NCI-H748 treated with DMSO at 0.1 percent for 48 hours (cell line): ENCODE results near the gene CEP97.
"Not testable (repeated sequence)": the region's sequence is repeated elsewhere in the genome, so short reads cannot be mapped to it uniquely, and the experiment has no call there.

Source experiments
- DNase-seq: peaks from one replicate; lab custom pipeline; 2025; lab: John Stamatoyannopoulos, UW

Gene CEP97

DNA sequence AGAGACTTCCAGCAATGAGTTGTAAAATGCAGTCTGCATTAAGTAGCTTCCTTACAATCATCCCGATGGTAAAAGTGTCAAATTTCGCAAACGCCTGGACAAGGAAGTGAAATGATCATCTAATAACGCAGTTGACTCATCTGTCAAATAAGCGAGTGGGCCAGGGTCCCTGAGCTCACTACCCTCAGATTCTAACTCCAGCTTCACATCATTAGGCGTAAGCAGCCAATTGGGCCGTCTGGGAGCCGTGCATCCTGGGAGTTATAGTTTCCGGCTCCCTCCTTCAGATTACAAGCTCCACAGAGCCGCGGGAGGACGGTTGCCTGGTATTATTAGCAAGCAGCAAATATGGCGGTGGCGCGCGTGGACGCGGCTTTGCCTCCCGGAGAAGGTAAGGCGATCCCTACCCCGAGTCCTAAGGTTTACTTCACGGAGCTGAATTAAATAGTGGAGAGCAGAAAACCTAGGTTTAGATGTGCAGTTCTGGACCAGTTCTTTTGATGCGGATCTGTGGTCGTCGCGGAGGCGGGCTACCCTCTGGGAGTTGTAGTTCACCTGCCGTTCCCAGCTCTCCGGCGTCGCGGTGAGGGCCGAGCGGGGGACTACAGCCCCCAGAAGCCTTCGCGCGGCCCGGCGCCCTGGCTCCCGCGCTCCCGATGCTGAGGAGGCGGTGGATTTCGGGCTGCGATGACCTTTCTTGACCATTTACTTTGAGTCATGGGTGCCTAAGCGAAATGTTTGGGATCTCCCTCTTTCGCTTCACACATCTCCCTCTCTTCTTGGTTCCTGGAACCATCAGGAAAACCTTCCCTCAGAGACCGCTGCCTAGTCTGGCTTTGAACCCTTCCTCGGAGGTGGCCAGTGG lies at the start of gene CEP97:
Gene CEP97, plus strand, starts transcription at position 286 of the 865 bp plus-strand sequence. Its CDS starts 63 bp downstream, at position 349.
- DNase-seq: peak; percentile 91

DNA sequence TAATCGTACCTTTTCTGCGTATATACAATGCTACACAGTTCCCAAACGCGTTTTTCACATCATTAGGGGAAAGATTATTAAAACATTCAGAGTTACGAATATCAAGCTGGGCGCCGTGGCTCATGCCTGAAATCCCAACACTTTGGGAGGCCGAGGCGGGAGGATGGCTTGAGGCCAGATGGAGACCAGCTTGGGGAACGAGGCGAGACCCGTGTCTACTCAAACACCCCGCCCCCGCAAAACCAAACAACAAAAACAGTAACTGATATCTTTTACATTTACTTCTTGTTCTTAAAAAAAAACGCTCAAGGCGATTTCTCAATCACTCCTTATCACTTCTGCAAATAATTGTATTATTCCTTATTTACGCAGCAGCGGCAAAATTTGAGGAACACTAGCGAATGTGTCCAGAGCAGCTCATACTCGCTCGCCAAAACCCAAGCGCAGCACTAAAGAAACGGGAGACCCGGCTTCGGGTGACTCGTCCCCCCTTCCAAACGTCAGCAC lies 48.7 kb upstream of the CEP97 start:
- no peak for DNase-seq

- no peak for DNase-seq
These were observed 48.1 kb upstream of the CEP97 start for GRCh38 chr3:101676216-101676764.

GRCh38 chr3:101676765-101677435 lies 47.5 kb upstream of the CEP97 start, which contains the start of gene ZBTB11:
Gene ZBTB11 (minus strand): TSS chr3:101677132. CDS start chr3:101676914, 218 bp downstream.
- DNase-seq: no peak

DNA sequence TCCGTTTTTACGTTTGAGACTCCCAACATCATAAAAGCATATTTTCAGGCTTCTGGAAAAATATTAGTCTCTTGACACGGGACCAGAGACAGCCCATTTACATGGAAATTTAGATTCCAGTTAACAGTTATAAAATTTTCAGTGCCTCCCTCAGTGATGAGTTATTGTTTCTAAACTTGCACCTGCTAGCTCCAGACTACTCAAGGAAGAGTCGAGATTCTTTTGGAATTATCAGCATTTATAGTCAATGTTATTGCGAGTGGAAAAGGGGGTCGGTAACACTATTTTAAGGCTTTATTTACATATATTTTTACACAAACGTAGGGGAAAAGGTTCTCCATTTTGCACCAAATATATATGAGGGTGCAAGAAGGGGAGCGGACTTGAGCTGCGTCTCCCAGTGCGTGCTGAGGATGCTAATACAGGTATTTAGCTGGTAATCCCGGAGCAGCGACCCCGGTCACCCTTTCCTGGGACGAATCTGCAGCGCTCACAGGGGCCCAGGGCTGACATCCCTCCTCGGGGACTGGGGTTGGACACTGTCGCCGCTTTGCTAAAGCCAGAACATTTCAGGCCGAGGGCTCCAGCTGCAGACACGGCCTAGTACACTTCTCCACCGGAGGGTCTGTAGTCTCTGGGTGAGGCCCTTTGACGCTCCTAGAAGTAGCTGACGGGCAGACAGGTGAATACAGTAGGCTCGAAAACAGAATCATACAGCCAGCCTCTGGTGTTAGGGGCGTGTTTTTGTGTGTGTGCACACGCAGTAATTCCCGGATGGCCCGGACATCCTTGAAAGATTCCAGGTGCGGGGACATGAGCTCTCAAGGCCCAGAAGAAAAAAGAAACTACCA lies 46.8 kb upstream of the CEP97 start:
- DNase-seq: no peak

DNA sequence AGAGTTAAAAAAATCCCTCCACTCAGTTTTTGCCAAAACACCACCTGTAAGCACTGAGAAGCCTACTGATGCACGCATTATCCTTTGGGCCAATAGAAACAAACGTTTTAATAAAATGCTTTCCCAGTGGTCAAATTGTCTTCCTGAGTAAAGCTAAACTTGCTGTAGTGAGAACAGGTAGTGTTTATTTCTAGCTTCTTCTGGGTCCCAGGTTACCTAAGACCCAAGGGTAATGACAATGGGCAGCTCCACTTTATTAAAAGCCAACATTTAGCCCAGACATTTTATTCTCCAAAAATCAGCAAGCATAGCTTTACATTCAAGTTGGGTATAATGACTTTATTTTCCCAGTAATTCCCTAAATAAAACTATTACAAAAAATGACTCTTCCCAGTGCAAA lies 45.6 kb upstream of the CEP97 start:
- not testable (repeated sequence) for DNase-seq

- DNase-seq: no peak
These were observed 43.9 kb upstream of the CEP97 start for GRCh38 chr3:101680466-101680865.

- no peak for DNase-seq
These were observed 39.4 kb upstream of the CEP97 start for GRCh38 chr3:101685050-101685400.

DNA sequence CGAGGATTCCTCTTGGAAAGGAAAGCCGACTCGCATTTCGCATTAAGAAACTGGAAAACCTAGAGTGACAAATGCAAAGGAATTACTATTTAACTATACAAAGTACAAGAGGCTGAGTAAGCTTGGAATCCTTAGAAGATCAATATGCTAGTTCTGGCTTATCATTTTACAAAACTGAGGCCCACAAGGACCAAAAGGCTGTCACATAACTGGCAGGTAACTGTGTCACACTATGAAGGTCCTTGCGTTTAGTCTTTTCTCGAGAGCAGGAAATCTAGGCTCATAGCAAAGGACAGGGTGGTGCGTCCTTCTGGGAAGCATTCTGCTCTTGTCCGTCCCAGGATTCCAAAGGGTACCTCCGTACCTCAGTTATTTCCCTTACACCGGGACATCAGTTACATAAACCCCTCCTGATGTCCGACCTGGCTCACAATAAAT lies 38.5 kb upstream of the CEP97 start:
- DNase-seq: no peak

DNA sequence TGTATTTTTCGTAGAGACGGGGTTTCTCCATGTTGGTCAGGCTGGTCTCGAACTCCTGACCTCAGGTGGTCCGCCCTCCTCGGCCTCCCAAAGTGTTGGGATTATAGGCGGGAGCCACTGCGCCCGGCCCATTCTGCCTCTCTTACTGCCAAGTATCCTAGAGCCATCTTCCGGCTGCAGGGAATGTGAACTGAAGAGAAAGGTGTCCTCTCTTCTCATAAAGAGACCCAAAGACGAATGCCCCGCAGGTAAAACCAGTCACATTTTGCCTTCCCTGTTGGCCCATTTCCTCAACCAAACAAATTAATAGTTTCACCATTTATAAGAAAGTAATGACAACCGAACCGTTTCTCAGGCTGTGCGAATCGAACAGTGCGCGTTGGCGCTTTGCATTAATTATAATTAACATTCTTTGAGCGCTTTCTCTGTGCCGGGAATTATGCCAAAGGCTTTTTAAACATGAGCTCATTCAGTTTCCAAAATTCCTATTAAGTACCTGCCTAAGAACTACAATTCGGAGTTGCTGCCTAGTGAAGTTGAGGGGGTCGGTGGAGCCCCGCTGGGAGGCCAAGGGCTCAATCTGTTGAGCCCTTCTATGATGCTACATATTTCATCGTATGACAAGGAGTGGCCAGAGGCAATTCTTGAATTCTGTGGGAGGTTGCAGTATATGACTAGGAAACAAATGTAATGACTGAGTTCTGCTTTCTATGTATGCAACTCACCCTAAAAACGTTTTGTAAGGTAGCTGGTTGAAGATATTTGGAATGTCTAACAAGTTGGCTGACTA lies 37.1 kb upstream of the CEP97 start:
- DNase-seq: no peak

DNA sequence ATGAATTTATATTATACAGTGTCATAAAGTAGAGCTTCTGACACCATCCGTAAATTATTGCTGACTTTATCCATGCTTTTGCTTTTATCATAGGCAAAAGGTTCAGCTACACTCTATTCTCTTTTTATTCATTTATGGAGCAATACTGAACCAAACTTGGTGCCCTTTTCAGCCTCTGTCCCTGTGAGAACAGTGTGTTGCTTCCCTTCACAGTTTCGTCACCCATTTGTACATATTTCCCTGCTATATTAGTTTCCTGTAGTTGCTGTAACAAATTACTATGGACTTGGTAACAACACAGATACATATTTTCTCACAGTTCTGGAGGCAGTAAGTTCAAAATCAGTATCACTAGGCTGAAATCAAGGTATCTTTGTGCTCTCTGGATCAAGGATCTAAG lies 35.1 kb upstream of the CEP97 start:
- DNase-seq: no peak

- DNase-seq: no peak
These were observed 33.4 kb upstream of the CEP97 start for GRCh38 chr3:101690972-101691371.

DNA sequence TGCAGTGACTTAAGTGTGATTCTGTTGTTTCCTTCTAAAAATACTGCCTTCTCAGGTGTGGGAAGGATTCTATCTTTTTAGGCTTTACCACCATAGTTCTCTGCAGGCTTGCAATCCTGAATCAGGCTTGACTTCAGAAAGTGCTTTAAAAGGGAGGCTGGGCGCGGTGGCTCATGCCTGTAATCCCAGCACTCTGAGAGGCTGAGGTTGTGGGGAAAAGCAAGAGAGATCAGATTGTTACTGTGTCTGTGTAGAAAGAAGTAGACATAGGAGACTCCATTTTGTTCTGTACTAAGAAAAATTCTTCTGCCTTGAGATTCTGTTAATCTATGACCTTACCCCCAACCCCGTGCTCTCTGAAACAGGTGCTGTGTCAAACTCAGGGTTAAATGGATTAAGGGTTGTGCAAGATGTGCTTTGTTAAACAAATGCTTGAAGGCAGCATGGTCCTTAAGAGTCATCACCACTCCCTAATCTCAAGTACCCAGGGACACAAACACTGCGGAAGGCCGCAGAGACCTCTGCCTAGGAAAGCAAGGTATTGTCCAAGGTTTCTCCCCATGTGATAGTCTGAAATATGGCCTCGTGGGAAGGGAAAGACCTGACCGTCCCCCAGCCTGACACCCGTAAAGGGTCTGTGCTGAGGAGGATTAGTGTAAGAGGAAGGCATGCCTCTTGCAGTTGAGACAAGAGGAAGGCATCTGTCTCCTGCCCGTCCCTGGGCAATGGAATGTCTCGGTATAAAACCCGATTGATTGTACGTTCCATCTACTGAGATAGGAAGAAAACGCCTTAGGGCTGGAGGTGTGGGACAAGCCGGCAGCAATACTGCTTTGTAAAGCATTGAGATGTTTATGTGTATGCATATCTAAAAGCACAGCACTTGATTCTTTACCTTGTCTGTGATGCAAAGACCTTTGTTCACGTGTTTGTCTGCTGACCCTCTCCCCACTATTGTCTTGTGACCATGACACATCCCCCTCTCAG lies 32.4 kb upstream of the CEP97 start:
- DNase-seq: not testable (repeated sequence)

DNA sequence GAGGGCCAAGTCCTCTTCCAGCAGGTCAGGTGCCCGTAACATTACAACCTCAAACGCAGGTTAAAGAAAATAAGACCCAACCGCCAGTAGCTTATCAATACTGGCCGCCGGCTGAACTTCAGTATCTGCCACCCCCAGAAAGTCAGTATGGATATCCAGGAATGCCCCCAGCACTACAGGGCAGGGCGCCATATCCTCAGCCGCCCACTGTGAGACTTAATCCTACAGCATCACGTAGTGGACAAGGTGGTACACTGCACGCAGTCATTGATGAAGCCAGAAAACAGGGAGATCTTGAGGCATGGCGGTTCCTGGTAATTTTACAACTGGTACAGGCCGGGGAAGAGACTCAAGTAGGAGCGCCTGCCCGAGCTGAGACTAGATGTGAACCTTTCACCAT lies 30.9 kb upstream of the CEP97 start:
- not testable (repeated sequence) for DNase-seq

DNA sequence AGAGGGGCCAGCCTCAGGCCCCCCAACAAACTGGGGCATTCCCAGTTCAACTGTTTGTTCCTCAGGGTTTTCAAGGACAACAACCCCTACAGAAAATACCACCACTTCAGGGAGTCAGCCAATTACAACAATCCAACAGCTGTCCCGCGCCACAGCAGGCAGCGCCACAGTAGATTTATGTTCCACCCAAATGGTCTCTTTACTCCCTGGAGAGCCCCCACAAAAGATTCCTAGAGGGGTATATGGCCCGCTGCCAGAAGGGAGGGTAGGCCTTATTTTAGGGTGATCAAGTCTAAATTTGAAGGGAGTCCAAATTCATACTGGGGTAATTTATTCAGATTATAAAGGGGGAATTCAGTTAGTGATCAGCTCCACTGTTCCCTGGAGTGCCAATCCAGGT lies 29.6 kb upstream of the CEP97 start:
- not testable (repeated sequence) for DNase-seq

DNA sequence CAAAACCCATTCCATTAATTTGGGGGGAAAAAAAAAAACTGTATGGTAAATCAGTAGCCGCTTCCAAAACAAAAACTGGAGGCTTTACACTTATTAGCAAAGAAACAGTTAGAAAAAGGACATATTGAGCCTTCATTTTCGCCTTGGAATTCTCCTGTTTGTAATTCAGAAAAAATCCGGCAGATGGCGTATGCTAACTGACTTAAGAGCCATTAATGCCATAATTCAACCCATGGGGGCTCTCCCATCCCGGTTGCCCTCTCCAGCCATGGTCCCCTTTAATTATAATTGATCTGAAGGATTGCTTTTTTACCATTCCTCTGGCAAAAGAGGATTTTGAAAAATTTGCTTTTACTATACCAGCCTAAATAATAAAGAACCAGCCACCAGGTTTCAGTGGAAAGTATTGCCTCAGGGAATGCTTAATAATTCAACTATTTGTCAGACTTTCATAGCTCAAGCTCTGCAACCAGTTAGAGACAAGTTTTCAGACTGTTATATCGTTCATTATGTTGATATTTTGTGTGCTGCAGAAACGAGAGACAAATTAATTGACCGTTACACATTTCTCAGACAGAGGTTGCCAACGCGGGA lies 28.5 kb upstream of the CEP97 start:
- DNase-seq: no peak

- no peak for DNase-seq
These were observed 22.4 kb upstream of the CEP97 start for GRCh38 chr3:101701696-101702634.

DNA sequence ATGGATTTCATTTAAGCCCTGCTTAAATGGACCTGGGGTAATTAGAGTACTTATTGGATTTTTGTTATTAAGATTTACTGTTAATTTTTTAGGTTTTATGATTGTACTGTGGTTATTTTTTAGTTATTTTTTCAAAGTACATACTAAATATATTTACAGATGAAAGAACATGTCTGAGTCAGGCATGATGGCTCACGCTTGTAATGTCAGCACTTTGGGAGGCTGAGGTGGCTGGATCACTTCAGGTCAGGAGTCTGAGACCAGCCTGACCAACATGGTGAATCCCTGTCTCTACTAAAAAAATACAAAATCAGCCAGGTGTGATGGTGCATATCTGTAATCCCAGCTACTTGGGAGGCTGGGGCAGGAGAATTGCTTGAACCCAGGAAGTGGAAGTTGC lies 21.7 kb upstream of the CEP97 start:
- no peak for DNase-seq
